OCI-LY1 (cell line): ENCODE data around the gene LONRF2.

Source experiments
- H2AFZ ChIP-seq: fragments of 200-600 bp; sonication (generic), shearing (Covaris generic); 2 replicates; pipeline ENCODE4 v1.6.0; 2014; ENCODE audit warnings: antibody characterized with exemption, mild to moderate bottlenecking, low read length
- H3F3A ChIP-seq: fragments of 200-600 bp; sonication (generic), shearing (Covaris generic); 2 replicates; pipeline ENCODE4 v1.6.0; 2014; ENCODE audit warnings: mild to moderate bottlenecking, antibody characterized with exemption, low read length, moderate library complexity; ENCODE audit not compliant: insufficient read depth
- H3K27ac ChIP-seq: fragments of 200-600 bp; sonication (generic); 2 replicates; pipeline ENCODE4 v1.5.1; 2014; ENCODE audit warnings: low read length, mixed run types, mild to moderate bottlenecking, low read depth; ENCODE audit not compliant: poor library complexity, severe bottlenecking
- H3K27me3 ChIP-seq: fragments of 200-600 bp; sonication (generic); 2 replicates; pipeline ENCODE4 v1.6.0; 2014; ENCODE audit warnings: antibody characterized with exemption, mild to moderate bottlenecking, low read length, moderate library complexity; ENCODE audit not compliant: insufficient read depth
- H3K36me3 ChIP-seq: fragments of 200-600 bp; sonication (generic); 2 replicates; pipeline ENCODE4 v1.6.1; 2014; ENCODE audit warnings: mild to moderate bottlenecking, antibody characterized with exemption, low read length, moderate library complexity, mixed read lengths; ENCODE audit not compliant: insufficient read depth
- H3K4me1 ChIP-seq: fragments of 200-600 bp; sonication (generic); 2 replicates; pipeline ENCODE4 v1.5.1; 2014; ENCODE audit warnings: mild to moderate bottlenecking, low read length, moderate library complexity; ENCODE audit not compliant: insufficient read depth, severe bottlenecking
- H3K4me2 ChIP-seq: fragments of 200-600 bp; sonication (generic), shearing (Covaris generic); 2 replicates; pipeline ENCODE4 v1.6.1; 2014; ENCODE audit warnings: low read length
- H3K4me3 ChIP-seq: fragments of 200-600 bp; sonication (generic); 2 replicates; pipeline ENCODE4 v1.5.1; 2014; ENCODE audit warnings: low read length, low read depth, mild to moderate bottlenecking, mixed read lengths; ENCODE audit not compliant: poor library complexity, severe bottlenecking
- H3K79me2 ChIP-seq: fragments of 200-600 bp; shearing (Covaris generic); 2 replicates; pipeline ENCODE4 v1.6.1; 2016; ENCODE audit warnings: mixed run types, low read length, mixed read lengths; ENCODE audit not compliant: insufficient read depth
- H3K9ac ChIP-seq: fragments of 200-600 bp; sonication (generic), shearing (Covaris generic); 2 replicates; pipeline ENCODE4 v1.6.1; 2014; ENCODE audit warnings: mild to moderate bottlenecking, low read length, mixed read lengths
- H3K9me2 ChIP-seq: fragments of 200-600 bp; sonication (generic), shearing (Covaris generic); 2 replicates; pipeline ENCODE4 v1.6.1; 2014; ENCODE audit warnings: low read depth, mild to moderate bottlenecking, low read length, mixed read lengths
- H3K9me3 ChIP-seq: fragments of 200-600 bp; shearing (Covaris generic); 2 replicates; pipeline ENCODE4 v1.6.1; 2014; ENCODE audit warnings: low read length, mixed read lengths
- H4K20me1 ChIP-seq: fragments of 200-600 bp; sonication (generic), shearing (Covaris generic); 2 replicates; pipeline ENCODE4 v1.6.0; 2016; ENCODE audit warnings: mild to moderate bottlenecking, low read length; ENCODE audit not compliant: insufficient read depth
- CTCF ChIP-seq: fragments of 200-600 bp; sonication (generic), shearing (Covaris generic); IDR thresholded peaks from 2 replicates; pipeline ENCODE4 v1.5.1; 2017; ENCODE audit warnings: mild to moderate bottlenecking, antibody characterized with exemption, low read length, moderate library complexity, mixed read lengths
- EZH2 ChIP-seq: fragments of 200-600 bp; sonication (generic), shearing (Covaris generic); IDR thresholded peaks from 2 replicates; pipeline ENCODE4 v1.8.0; 2017; ENCODE audit warnings: borderline replicate concordance, mixed run types, mild to moderate bottlenecking, antibody characterized with exemption, low read length, moderate library complexity, mixed read lengths

Gene LONRF2

GRCh38 chr2:100260712-100261620, 61.3 kb downstream of the LONRF2 start:
- H3F3A ChIP-seq = no peaks in the 10 kb centered on the region
- peak overlapping the region; percentile 81 for H3K27ac ChIP-seq
- peaks cover 29% of the 10 kb centered on the region for H3K4me1 ChIP-seq
- no peaks in the 10 kb centered on the region; the same call in 1 of the 2 replicates for H3K36me3 ChIP-seq
- H2AFZ ChIP-seq = no peak overlapping the region
- H3K4me2 ChIP-seq = peak overlapping the region; percentile 13; the same call in 1 of the 2 replicates
- TF ChIP-seq EZH2 (no peak), CTCF (peak; percentile 99)
- no peaks in the 10 kb centered on the region for H3K9me2 ChIP-seq
- H3K4me3 ChIP-seq = no peak overlapping the region
- H4K20me1 ChIP-seq = no peaks in the 10 kb centered on the region
- H3K9ac ChIP-seq = peak overlapping the region; percentile 44; the same call in 1 of the 2 replicates
- H3K27me3 ChIP-seq = no peaks in the 10 kb centered on the region
- 0 out of 2 replicates have a peak, but pooled peaks cover 6% of the 10 kb centered on the region for H3K9me3 ChIP-seq
- H3K79me2 ChIP-seq = no peaks in the 10 kb centered on the region

- H3K9me2 ChIP-seq = no peaks in the 10 kb centered on the region
- TF ChIP-seq EZH2 = no peak
- no peak for TF ChIP-seq CTCF
- H3K4me3 ChIP-seq = no peak overlapping the region
- H3K36me3 ChIP-seq = no peaks in the 10 kb centered on the region; the same call in 1 of the 2 replicates
- H2AFZ ChIP-seq = no peak overlapping the region
- no peaks in the 10 kb centered on the region for H3K27me3 ChIP-seq
- no peaks in the 10 kb centered on the region for H3K79me2 ChIP-seq
- H3K4me2 ChIP-seq = no peak overlapping the region
- H4K20me1 ChIP-seq = no peaks in the 10 kb centered on the region
- H3K4me1 ChIP-seq = peaks cover 34% of the 10 kb centered on the region
- no peak overlapping the region for H3K9ac ChIP-seq
- H3K27ac ChIP-seq = peak overlapping the region; percentile 6
- 0 out of 2 replicates have a peak, but pooled peaks cover 6% of the 10 kb centered on the region for H3K9me3 ChIP-seq
- no peaks in the 10 kb centered on the region for H3F3A ChIP-seq
Observed at GRCh38 chr2:100259106-100259505, 63.2 kb downstream of the LONRF2 start.

GRCh38 chr2:100257939-100258338, 64.4 kb downstream of the LONRF2 start:
- Histone ChIP-seq H3K4me1 (peaks cover 43% of the 10 kb centered on the region), H3K4me3 (no peak overlapping the region), H3K9me2 (no peaks in the 10 kb centered on the region), H3K27ac (no peak overlapping the region), H3F3A (no peaks in the 10 kb centered on the region), H4K20me1 (no peaks in the 10 kb centered on the region), H3K9ac (no peak overlapping the region), H3K4me2 (no peak overlapping the region), H3K27me3 (no peaks in the 10 kb centered on the region), H3K9me3 (0 out of 2 replicates have a peak, but pooled peaks cover 6% of the 10 kb centered on the region), H2AFZ (no peak overlapping the region), H3K79me2 (no peaks in the 10 kb centered on the region), H3K36me3 (no peaks in the 10 kb centered on the region; the same call in 1 of the 2 replicates)
- TF ChIP-seq EZH2 = no peak
- TF ChIP-seq CTCF = no peak
